ENCODE results near the gene DDHD1. TPM values are rescaled to one million over a fixed set of nuclear protein-coding genes. Genes with fewer than 3 reads are reported as not detected.

DDHD1 gene
- total RNA-seq, 2 donors from 2014 or later, result 46.7 to 146 TPM

- H3K4me1 Mint-ChIP-seq, result no peaks in the 10 kb centered on the region
- H3K36me3 Mint-ChIP-seq (ENCODE audit: low read depth), result no peaks in the 10 kb centered on the region
- H3K27me3 Mint-ChIP-seq, result no peaks in the 10 kb centered on the region
- no peak for ATAC-seq (replicated peaks)
- no peak overlapping the region for H3K4me3 Mint-ChIP-seq
- no peaks in the 10 kb centered on the region for H3K9me3 Mint-ChIP-seq
- H3K27ac Mint-ChIP-seq, result no peak overlapping the region
Observed at GRCh38 chr14:53017837-53018236, 135.3 kb downstream of the DDHD1 start.

- H3K27me3 Mint-ChIP-seq, result no peaks in the 10 kb centered on the region
- no peak overlapping the region for H3K4me3 Mint-ChIP-seq
- no peaks in the 10 kb centered on the region for H3K9me3 Mint-ChIP-seq
- no peak overlapping the region for H3K27ac Mint-ChIP-seq
- ATAC-seq (replicated peaks), result no peak
- no peaks in the 10 kb centered on the region for H3K36me3 Mint-ChIP-seq (ENCODE audit: low read depth)
- no peaks in the 10 kb centered on the region for H3K4me1 Mint-ChIP-seq
Observed at GRCh38 chr14:53016919-53017318, 136.2 kb downstream of the DDHD1 start.

DNA sequence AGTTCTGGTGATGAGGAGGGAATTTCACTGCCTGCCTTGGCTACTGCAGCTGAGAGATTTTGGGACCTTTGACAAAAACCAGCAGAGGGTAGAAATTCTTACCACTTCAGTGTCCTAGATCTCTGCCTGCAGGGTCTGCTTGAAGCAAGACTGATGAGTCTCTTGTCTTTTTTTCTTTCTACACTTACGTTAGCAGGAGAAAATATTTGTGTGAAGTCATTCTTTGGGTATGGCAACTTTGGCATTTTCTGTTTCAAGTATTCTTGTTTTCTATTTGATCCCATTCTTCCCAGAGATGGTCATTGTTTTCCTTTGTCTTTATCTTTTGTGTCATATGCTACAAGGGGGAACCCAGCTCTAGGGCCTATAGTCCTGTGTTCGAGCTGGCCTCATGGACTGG lies 136.6 kb downstream of the DDHD1 start:
- H3K4me3 Mint-ChIP-seq, result no peak overlapping the region
- no peaks in the 10 kb centered on the region for H3K27me3 Mint-ChIP-seq
- no peak for ATAC-seq (replicated peaks)
- no peak overlapping the region for H3K27ac Mint-ChIP-seq
- no peaks in the 10 kb centered on the region for H3K4me1 Mint-ChIP-seq
- H3K36me3 Mint-ChIP-seq (ENCODE audit: low read depth), result no peaks in the 10 kb centered on the region
- no peaks in the 10 kb centered on the region for H3K9me3 Mint-ChIP-seq

GRCh38 chr14:53011053-53011462 lies 142.1 kb downstream of the DDHD1 start:
- Mint-ChIP-seq H3K4me1 (no peaks in the 10 kb centered on the region), H3K4me3 (no peak overlapping the region), H3K27me3 (no peaks in the 10 kb centered on the region), H3K36me3 (ENCODE audit: low read depth) (no peaks in the 10 kb centered on the region), H3K9me3 (no peaks in the 10 kb centered on the region), H3K27ac (no peak overlapping the region)
- ATAC-seq (replicated peaks), result no peak

GRCh38 chr14:53010193-53011040 lies 142.7 kb downstream of the DDHD1 start:
- H3K9me3 Mint-ChIP-seq, result no peaks in the 10 kb centered on the region
- no peaks in the 10 kb centered on the region for H3K4me1 Mint-ChIP-seq
- ATAC-seq (replicated peaks), result no peak
- no peak overlapping the region for H3K4me3 Mint-ChIP-seq
- no peaks in the 10 kb centered on the region for H3K36me3 Mint-ChIP-seq (ENCODE audit: low read depth)
- no peak overlapping the region for H3K27ac Mint-ChIP-seq
- no peaks in the 10 kb centered on the region for H3K27me3 Mint-ChIP-seq

DNA sequence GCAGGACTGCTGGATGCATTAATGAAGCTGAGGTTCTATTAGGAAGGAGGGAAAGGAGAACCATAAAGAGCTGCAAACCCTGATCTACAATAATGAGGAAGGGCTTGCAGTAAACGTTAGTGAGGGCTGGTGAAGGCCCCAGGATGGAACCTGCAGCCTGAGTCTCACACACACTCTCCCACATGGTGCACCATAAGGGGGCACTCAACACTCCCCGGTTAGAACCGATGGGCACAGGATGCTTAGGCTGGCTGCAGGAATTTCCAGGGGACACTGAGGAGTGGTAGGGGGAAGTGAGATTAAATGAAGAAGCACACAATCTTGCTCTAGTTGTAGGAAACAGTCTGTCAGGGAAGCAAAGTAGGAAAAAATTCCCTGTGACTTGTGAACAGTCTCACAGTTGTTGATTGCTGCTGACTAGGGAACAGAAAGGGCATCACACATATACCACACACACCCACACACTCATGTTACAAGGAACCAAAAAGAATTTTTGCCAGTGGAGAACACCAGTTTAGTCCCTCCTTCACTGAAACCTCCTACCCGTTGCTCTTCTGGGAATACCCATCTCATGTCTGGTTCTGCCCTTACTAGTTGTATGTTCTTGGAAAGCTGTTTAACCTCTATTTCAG lies 146.1 kb downstream of the DDHD1 start:
- Mint-ChIP-seq H3K4me3 (no peak overlapping the region), H3K4me1 (no peaks in the 10 kb centered on the region), H3K27ac (no peak overlapping the region)

GRCh38 chr14:53004976-53005375 lies 148.1 kb downstream of the DDHD1 start:
- no peak for ATAC-seq (replicated peaks)
- H3K27ac Mint-ChIP-seq, result no peak overlapping the region
- no peaks in the 10 kb centered on the region for H3K36me3 Mint-ChIP-seq (ENCODE audit: low read depth)
- H3K27me3 Mint-ChIP-seq, result no peaks in the 10 kb centered on the region
- H3K4me1 Mint-ChIP-seq, result no peaks in the 10 kb centered on the region
- no peak overlapping the region for H3K4me3 Mint-ChIP-seq
- no peaks in the 10 kb centered on the region for H3K9me3 Mint-ChIP-seq

More for the DNA sequence above, 146.1 kb downstream of the DDHD1 start:
- peak; percentile 35 for ATAC-seq (replicated peaks)
- Mint-ChIP-seq H3K9me3 (no peaks in the 10 kb centered on the region), H3K27me3 (no peaks in the 10 kb centered on the region), H3K36me3 (ENCODE audit: low read depth) (no peaks in the 10 kb centered on the region)

GRCh38 chr14:53003776-53004175 lies 149.3 kb downstream of the DDHD1 start:
- no peaks in the 10 kb centered on the region for H3K36me3 Mint-ChIP-seq (ENCODE audit: low read depth)
- ATAC-seq (replicated peaks), result no peak
- H3K4me3 Mint-ChIP-seq, result no peak overlapping the region
- H3K9me3 Mint-ChIP-seq, result no peaks in the 10 kb centered on the region
- no peaks in the 10 kb centered on the region for H3K27me3 Mint-ChIP-seq
- H3K27ac Mint-ChIP-seq, result no peak overlapping the region
- H3K4me1 Mint-ChIP-seq, result no peaks in the 10 kb centered on the region

GRCh38 chr14:53002576-53002975 lies 150.5 kb downstream of the DDHD1 start:
- no peak overlapping the region for H3K27ac Mint-ChIP-seq
- no peak overlapping the region for H3K4me3 Mint-ChIP-seq
- no peaks in the 10 kb centered on the region for H3K36me3 Mint-ChIP-seq (ENCODE audit: low read depth)
- no peaks in the 10 kb centered on the region for H3K4me1 Mint-ChIP-seq
- no peak for ATAC-seq (replicated peaks)
- H3K9me3 Mint-ChIP-seq, result no peaks in the 10 kb centered on the region
- H3K27me3 Mint-ChIP-seq, result no peaks in the 10 kb centered on the region

GRCh38 chr14:53001787-53002378 lies 151.2 kb downstream of the DDHD1 start:
- no peak for ATAC-seq (replicated peaks)
- Mint-ChIP-seq H3K4me3 (no peak overlapping the region), H3K27ac (no peak overlapping the region), H3K4me1 (no peaks in the 10 kb centered on the region), H3K9me3 (no peaks in the 10 kb centered on the region), H3K27me3 (no peaks in the 10 kb centered on the region), H3K36me3 (ENCODE audit: low read depth) (no peaks in the 10 kb centered on the region)

DNA sequence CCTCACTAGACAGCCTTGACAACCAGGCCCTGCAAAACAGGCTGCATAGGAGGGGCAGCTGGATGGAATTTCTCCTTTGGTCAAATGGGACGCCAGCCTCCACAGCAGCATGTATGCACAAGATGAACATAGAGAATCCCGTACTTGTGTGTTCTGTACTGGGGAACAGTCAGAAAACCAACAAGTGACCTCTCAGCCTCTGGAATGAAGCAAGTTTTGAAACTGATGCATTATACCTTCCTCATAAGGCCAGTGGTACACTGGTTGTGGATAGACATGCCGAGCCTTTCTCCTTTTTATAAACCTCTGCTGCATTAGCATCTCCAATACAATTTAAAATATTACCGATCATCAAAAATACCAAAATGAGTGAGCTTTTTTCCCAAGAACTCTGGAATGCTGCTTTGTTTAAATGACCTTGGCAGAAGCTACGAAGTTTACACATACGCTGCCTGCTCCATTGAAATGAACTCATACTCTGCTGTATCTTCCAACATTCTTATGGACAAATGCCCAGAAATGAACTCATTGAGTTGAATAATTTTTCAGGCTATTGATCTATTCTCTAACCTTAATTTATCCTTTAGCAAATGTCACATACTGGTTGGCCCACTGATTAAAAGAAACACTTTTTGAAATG lies 154.6 kb downstream of the DDHD1 start:
- ATAC-seq (replicated peaks), result no peak
- no peak overlapping the region for H3K27ac Mint-ChIP-seq
- no peak overlapping the region for H3K4me3 Mint-ChIP-seq
- H3K36me3 Mint-ChIP-seq (ENCODE audit: low read depth), result no peaks in the 10 kb centered on the region
- no peaks in the 10 kb centered on the region for H3K4me1 Mint-ChIP-seq
- H3K9me3 Mint-ChIP-seq, result no peaks in the 10 kb centered on the region
- H3K27me3 Mint-ChIP-seq, result peaks cover 6% of the 10 kb centered on the region

GRCh38 chr14:52996493-52996892 lies 156.6 kb downstream of the DDHD1 start:
- H3K27me3 Mint-ChIP-seq, result peaks cover 11% of the 10 kb centered on the region
- no peak overlapping the region for H3K4me3 Mint-ChIP-seq
- no peaks in the 10 kb centered on the region for H3K36me3 Mint-ChIP-seq (ENCODE audit: low read depth)
- no peaks in the 10 kb centered on the region for H3K4me1 Mint-ChIP-seq
- no peaks in the 10 kb centered on the region for H3K9me3 Mint-ChIP-seq
- ATAC-seq (replicated peaks), result no peak
- H3K27ac Mint-ChIP-seq, result no peak overlapping the region

GRCh38 chr14:52995998-52996397 lies 157.1 kb downstream of the DDHD1 start:
- ATAC-seq (replicated peaks), result no peak
- Mint-ChIP-seq H3K9me3 (no peaks in the 10 kb centered on the region), H3K36me3 (ENCODE audit: low read depth) (no peaks in the 10 kb centered on the region), H3K4me1 (no peaks in the 10 kb centered on the region), H3K4me3 (no peak overlapping the region), H3K27me3 (peaks cover 11% of the 10 kb centered on the region), H3K27ac (no peak overlapping the region)

- Mint-ChIP-seq H3K4me3 (no peak overlapping the region), H3K27ac (no peak overlapping the region), H3K36me3 (ENCODE audit: low read depth) (no peaks in the 10 kb centered on the region), H3K9me3 (no peaks in the 10 kb centered on the region), H3K27me3 (peaks cover 11% of the 10 kb centered on the region), H3K4me1 (no peaks in the 10 kb centered on the region)
- no peak for ATAC-seq (replicated peaks)
Observed at GRCh38 chr14:52992236-52992870, 160.8 kb downstream of the DDHD1 start.

Measured in activated T-helper 17 cell treated with anti-CD3 and anti-CD28 coated beads, Interleukin-2, amount 50 U/mL, for 72 hours (primary cell).